Neuronal stem cell (in vitro differentiated cells): ENCODE results near the gene TSSC4.

Experiments used
- DNase-seq: peaks from one replicate; pipeline ENCODE4 v3.0.0-alpha.2; 2013; ENCODE audit warnings: low spot score
- H2AFZ ChIP-seq: one replicate; pipeline ENCODE4 v1.6.1; 2013; ENCODE audit warnings: mild to moderate bottlenecking, low read length, inconsistent platforms
- H2AK5ac ChIP-seq: 2 replicates; pipeline ENCODE4 v1.6.1; 2013; ENCODE audit warnings: low read depth, mild to moderate bottlenecking, inconsistent platforms, low read length, moderate library complexity, mixed read lengths
- H2BK120ac ChIP-seq: 2 replicates; pipeline ENCODE4 v1.6.1; 2013; ENCODE audit warnings: low read depth, mild to moderate bottlenecking, inconsistent platforms, low read length, moderate library complexity, mixed read lengths
- H2BK12ac ChIP-seq: one replicate; pipeline ENCODE4 v1.6.1; 2013; ENCODE audit warnings: low read length, inconsistent platforms
- H2BK15ac ChIP-seq: 2 replicates; pipeline ENCODE4 v1.6.1; 2013; ENCODE audit warnings: mild to moderate bottlenecking, low read length, inconsistent platforms, mixed read lengths
- H2BK5ac ChIP-seq: one replicate; pipeline ENCODE4 v1.6.1; 2013; ENCODE audit warnings: inconsistent platforms, mild to moderate bottlenecking, low read length, moderate library complexity
- H3K14ac ChIP-seq: one replicate; pipeline ENCODE4 v1.6.1; 2013; ENCODE audit warnings: low read length, inconsistent platforms
- H3K18ac ChIP-seq: 2 replicates; pipeline ENCODE4 v1.6.1; 2013; ENCODE audit warnings: low read length, inconsistent platforms
- H3K23ac ChIP-seq: 2 replicates; pipeline ENCODE4 v1.6.1; 2013; ENCODE audit warnings: low read depth, mild to moderate bottlenecking, mixed read lengths, low read length, inconsistent platforms; ENCODE audit not compliant: poor library complexity
- H3K27ac ChIP-seq: replicated peaks from 3 replicates; pipeline ENCODE4 v1.5.1; 2013; ENCODE audit warnings: low read length, inconsistent platforms
- H3K27me3 ChIP-seq, 3 experiments: 2 replicates each; pipeline ENCODE4 v1.6.1; 2013; ENCODE audit warnings: low read length in 3 of 3, mild to moderate bottlenecking in 2 of 3, inconsistent platforms in 1 of 3, low read depth in 1 of 3, mixed read lengths in 1 of 3, moderate library complexity in 1 of 3; ENCODE audit not compliant: control insufficient read depth in 3 of 3, insufficient read depth in 3 of 3
- H3K36me3 ChIP-seq, 2 donors: replicated peaks in 1 of 2; 2 replicates each; pipeline ENCODE4 v1.6.1; 2013; ENCODE audit warnings: low read length in 2 of 2; ENCODE audit not compliant: control insufficient read depth in 2 of 2, insufficient read depth in 2 of 2
- H3K4ac ChIP-seq: 2 replicates; pipeline ENCODE4 v1.6.1; 2013; ENCODE audit warnings: inconsistent platforms, mild to moderate bottlenecking, low read length, moderate library complexity
- H3K4me1 ChIP-seq, 2 donors: 1 replicate in 1 of 2; 2 replicates in 1 of 2; pipeline ENCODE4 v1.6.1; 2013; ENCODE audit warnings: low read length in 2 of 2, low read depth in 1 of 2; ENCODE audit not compliant: control insufficient read depth in 2 of 2, insufficient read depth in 1 of 2
- H3K4me2 ChIP-seq: one replicate; pipeline ENCODE4 v1.6.1; 2013; ENCODE audit warnings: mild to moderate bottlenecking, low read length, inconsistent platforms; ENCODE audit not compliant: insufficient read depth, poor library complexity, severe bottlenecking
- H3K4me3 ChIP-seq, 2 donors: 2 replicates each; pipeline ENCODE4 v1.5.1; 2013; ENCODE audit warnings: low read length in 2 of 2, mild to moderate bottlenecking in 2 of 2, inconsistent platforms in 1 of 2, moderate library complexity in 1 of 2
- H3K79me1 ChIP-seq: one replicate; pipeline ENCODE4 v1.6.1; 2013; ENCODE audit warnings: low read depth, mild to moderate bottlenecking, inconsistent platforms, low read length, moderate library complexity
- H3K9ac ChIP-seq: one replicate; pipeline ENCODE4 v1.6.1; 2013; ENCODE audit warnings: mild to moderate bottlenecking, low read depth, low read length, inconsistent platforms; ENCODE audit not compliant: poor library complexity
- H3K9me3 ChIP-seq, 2 donors: replicated peaks in 1 of 2; 2 replicates each; pipeline versions ENCODE3 to v1.6.1; 2013; ENCODE audit warnings: low read length in 2 of 2, mild to moderate bottlenecking in 2 of 2, inconsistent platforms in 1 of 2, low read depth in 1 of 2, mixed read lengths in 1 of 2, moderate library complexity in 1 of 2; ENCODE audit not compliant: control insufficient read depth in 2 of 2, insufficient read depth in 1 of 2
- H4K8ac ChIP-seq: one replicate; pipeline ENCODE4 v1.6.1; 2013; ENCODE audit warnings: low read depth, mild to moderate bottlenecking, inconsistent platforms, low read length, moderate library complexity
- H4K91ac ChIP-seq: one replicate; pipeline ENCODE4 v1.6.1; 2013; ENCODE audit warnings: low read length, low read depth, mild to moderate bottlenecking, inconsistent platforms; ENCODE audit not compliant: poor library complexity
- WGBS, 2 donors: extraction: QIAGEN DNeasy Blood & Tissue Kit; methylation state at CpG; one replicate each; pipeline ENCODE4 v1.1.7; 2013; ENCODE audit warnings: missing lambda C conversion rate in 2 of 2, mixed read lengths in 1 of 2; ENCODE audit not compliant: insufficient read length in 2 of 2, insufficient replicate concordance in 1 of 2; ENCODE audit errors: extremely low coverage in 2 of 2; 5-methylcytosine and 5-hydroxymethylcytosine counted together

The TSSC4 gene

DNA sequence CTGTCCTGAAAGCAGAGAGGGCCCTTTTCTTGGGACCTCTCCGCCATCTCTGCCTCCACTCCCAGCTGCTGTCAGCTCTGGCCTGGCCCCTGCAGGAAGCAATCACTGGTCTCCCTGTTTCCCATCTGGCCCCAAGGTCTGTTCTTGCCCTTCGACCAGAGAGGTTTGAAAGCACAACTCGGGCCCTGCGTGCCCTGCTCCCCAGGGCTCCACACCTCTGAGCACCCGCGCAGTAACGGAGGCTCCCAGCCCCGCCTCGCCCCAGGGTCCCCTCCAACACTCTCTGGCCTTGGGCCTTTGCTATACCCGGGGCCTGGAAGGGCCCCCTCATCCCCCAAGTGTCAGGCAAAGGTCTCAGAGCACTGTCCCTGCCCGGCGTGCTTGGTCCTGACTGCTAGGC, 31.2 kb upstream of the TSSC4 start:
- no peak for DNase-seq
- Histone ChIP-seq H3K9ac (no peak overlapping the region), H4K91ac (no peak overlapping the region), H3K23ac (no peak overlapping the region), H3K27ac (no peak overlapping the region), H2BK120ac (no peak overlapping the region), H4K8ac (no peak overlapping the region), H2AK5ac (peak overlapping the region; percentile 78), H2AFZ (no peak overlapping the region), H2BK15ac (no peak overlapping the region), H3K4ac (no peak overlapping the region), H3K36me3 (no peaks in the 10 kb centered on the region), H3K79me1 (no peaks in the 10 kb centered on the region), H2BK12ac (no peak overlapping the region), H3K4me1 (no peaks in the 10 kb centered on the region), H3K27me3 (no peaks in the 10 kb centered on the region), H3K4me2 (no peak overlapping the region), H3K4me3 (no peak overlapping the region), H3K14ac (no peak overlapping the region), H2BK5ac (no peak overlapping the region), H3K9me3 (no peaks in the 10 kb centered on the region), H3K18ac (peak overlapping the region; percentile 16)
- WGBS, 2 donors, result no CpG with 5 or more reads among the region's 12 CpGs

DNA sequence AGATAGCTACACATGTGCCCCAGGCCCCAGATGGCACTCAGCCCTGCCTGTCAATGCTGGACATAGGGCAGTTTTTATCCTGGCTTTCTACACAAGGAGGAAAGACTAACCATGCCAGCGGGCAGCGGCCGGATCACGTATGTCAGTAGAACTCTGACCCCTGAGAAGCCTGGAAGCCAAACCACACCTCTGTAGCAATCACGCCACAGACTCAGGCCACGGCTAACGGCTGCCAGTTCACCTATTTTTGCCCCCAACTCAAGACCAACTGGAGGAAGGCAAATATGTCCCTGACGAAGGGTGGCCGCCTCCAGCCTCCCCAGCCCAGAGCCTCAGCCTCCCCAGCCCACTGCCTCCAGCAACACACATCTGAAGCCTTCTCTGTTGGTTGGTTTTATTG, 30.7 kb upstream of the TSSC4 start:
- Histone ChIP-seq H3K4ac (no peak overlapping the region), H3K27me3 (no peaks in the 10 kb centered on the region), H3K79me1 (no peaks in the 10 kb centered on the region), H2BK15ac (no peak overlapping the region), H2AK5ac (no peak overlapping the region), H3K4me2 (no peak overlapping the region), H3K14ac (no peak overlapping the region), H3K4me3 (no peak overlapping the region), H3K9ac (no peak overlapping the region), H4K8ac (no peak overlapping the region), H3K4me1 (no peaks in the 10 kb centered on the region), H3K36me3 (no peaks in the 10 kb centered on the region), H3K27ac (no peak overlapping the region), H2BK12ac (no peak overlapping the region), H2BK120ac (no peak overlapping the region), H3K23ac (no peak overlapping the region), H4K91ac (no peak overlapping the region), H3K18ac (no peak overlapping the region), H2AFZ (no peak overlapping the region), H3K9me3 (no peaks in the 10 kb centered on the region), H2BK5ac (no peak overlapping the region)
- WGBS, 2 donors, result no CpG with 5 or more reads among the region's 9 CpGs
- no peak for DNase-seq

DNA sequence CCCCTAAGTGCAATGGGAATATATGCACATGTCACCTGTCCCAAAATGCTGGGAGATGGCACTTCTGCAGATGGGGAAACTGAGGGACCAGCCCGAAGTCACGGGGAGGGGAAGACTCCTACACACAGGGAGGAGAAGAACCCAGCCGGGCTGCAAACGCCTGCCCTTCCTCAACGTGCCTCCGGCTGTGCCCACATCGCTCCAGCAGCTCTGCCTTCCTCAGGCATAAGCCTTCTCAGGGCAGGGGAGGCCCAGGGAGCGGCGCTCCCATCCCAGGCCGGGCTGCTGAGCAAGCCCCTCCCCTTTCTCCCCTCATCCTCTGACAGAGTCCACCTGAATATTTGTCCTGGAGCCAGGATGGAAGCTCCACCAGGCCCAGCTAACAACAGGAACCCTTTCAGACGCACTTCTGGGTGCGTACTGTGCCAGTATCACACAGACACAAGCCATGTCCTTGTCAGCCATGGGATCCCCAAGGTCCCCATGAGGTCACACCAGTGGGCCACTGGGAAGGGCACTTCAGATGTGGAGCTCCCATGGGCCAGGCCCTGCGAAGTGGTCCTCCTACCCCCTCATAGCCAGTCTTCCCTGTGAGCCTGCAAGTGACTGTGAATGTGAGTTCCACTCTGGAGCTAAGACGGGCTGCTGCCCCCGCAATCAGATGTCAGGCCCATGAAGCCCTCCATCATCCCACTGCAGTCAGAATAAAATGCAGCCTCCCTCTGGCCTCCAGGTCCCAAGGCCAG, 25.9 kb upstream of the TSSC4 start:
- H3K14ac ChIP-seq, result no peak overlapping the region
- no peak overlapping the region for H3K27ac ChIP-seq
- no peak overlapping the region for H2BK120ac ChIP-seq
- peak overlapping the region; percentile 2 for H3K23ac ChIP-seq
- no peak overlapping the region for H4K91ac ChIP-seq
- no peak overlapping the region for H2AFZ ChIP-seq
- peaks cover 7 to 10% of the 10 kb centered on the region in 2 donors for H3K4me1 ChIP-seq
- no peak overlapping the region for H3K18ac ChIP-seq
- H3K4me3 ChIP-seq, result no peak overlapping the region
- peaks cover 0 to 3% of the 10 kb centered on the region in 2 donors for H3K36me3 ChIP-seq
- H2AK5ac ChIP-seq, result no peak overlapping the region
- peak overlapping the region; percentile 5 for H2BK12ac ChIP-seq
- no peaks in the 10 kb centered on the region for H3K9me3 ChIP-seq
- H3K79me1 ChIP-seq, result peaks cover 16% of the 10 kb centered on the region
- H3K27me3 ChIP-seq, result no peaks in the 10 kb centered on the region
- no peak overlapping the region for H3K4ac ChIP-seq
- no peak overlapping the region for H2BK5ac ChIP-seq
- H2BK15ac ChIP-seq, result no peak overlapping the region
- DNase-seq, result no peak
- H4K8ac ChIP-seq, result no peak overlapping the region
- no peak overlapping the region for H3K9ac ChIP-seq
- no peak overlapping the region for H3K4me2 ChIP-seq
- no CpG with 5 or more reads among the region's 15 CpGs for WGBS, 2 donors

DNA sequence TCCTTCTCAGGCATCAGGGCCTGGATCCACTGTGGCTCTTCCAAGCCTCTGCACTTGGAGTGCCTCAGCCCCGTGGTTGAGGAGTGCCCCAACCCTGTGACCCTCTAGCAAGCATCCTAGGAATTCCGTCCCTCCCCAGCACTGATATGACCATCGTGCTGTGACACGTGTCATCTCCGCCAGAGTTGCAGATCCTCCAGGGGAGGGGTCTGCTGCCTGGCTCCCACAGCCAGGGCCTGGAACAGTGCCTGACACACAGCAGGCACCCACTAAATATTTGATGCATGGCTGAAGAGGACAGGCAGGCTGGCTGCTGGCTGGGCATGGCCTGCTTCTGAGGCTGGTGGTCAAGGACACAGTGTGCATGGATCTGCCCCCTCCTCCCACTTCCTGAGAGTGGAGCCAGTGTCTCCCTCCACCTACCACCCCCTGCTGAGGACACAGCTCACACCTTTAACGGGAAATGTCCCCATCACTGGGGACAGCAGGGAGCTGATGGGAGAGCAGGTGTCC, 25.2 kb upstream of the TSSC4 start:
- Histone ChIP-seq H3K27me3 (no peaks in the 10 kb centered on the region), H4K8ac (no peak overlapping the region), H3K18ac (peak overlapping the region; percentile 46), H3K23ac (no peak overlapping the region), H2BK15ac (no peak overlapping the region), H2AFZ (no peak overlapping the region), H2BK5ac (no peak overlapping the region), H3K9ac (peak overlapping the region; percentile 0), H3K4ac (no peak overlapping the region), H3K14ac (no peak overlapping the region), H3K36me3 (peaks cover 6 to 10% of the 10 kb centered on the region in 2 donors), H2BK120ac (no peak overlapping the region), H2AK5ac (no peak overlapping the region), H3K27ac (no peak overlapping the region), H2BK12ac (no peak overlapping the region), H3K4me1 (peaks cover 7 to 14% of the 10 kb centered on the region in 2 donors), H3K9me3 (no peaks in the 10 kb centered on the region), H3K79me1 (peaks cover 23% of the 10 kb centered on the region), H3K4me3 (no peak overlapping the region), H3K4me2 (no peak overlapping the region), H4K91ac (no peak overlapping the region)
- no peak for DNase-seq
- no CpG with 5 or more reads among the region's 6 CpGs for WGBS, 2 donors
